ENCODE measurements around the gene PEX11A. TPM values are rescaled to one million over a fixed set of nuclear protein-coding genes. Genes with fewer than 3 reads are reported as not detected.
"Not testable (repeated sequence)": the region's sequence is repeated elsewhere in the genome, so short reads cannot be mapped to it uniquely, and the experiment has no call there.

The PEX11A gene
- total RNA-seq, 4 donors from 2014 or later: 6.7 to 12.2 (median 8.8) TPM

DNA sequence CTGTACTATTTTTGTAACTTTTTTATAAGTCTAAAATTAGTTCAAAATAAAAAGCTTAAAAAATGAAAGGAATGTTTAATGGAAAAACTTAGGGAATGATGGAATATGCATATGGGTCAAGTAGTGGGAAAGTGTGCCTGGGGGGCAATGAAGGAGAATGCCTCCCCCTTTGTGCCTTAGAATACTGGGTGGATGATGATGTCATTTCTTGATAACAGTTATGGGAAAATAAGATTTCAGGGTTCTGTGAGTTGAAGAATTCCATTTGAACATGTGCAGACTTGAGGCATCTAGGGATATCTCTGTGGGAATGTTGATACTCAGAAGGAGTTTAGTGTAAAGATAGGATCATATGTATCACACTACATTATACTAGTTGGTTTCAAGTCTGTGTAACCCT is 13.9 kb upstream of the PEX11A start:
- no peak for DNase-seq (ENCODE audit: low spot score in 2 of 2)
- H3K4me3 ChIP-seq (ENCODE audit: low read depth, poor library complexity, severe bottlenecking): no peak overlapping the region
- TF ChIP-seq CTCF (IDR thresholded peaks at IDR 0.05) (no peak), POLR2A (IDR thresholded peaks at IDR 0.05) (no peak)
- intact Hi-C loops (cut with DNase I; ENCODE audit: low total_unique reads): no loop called here

DNA sequence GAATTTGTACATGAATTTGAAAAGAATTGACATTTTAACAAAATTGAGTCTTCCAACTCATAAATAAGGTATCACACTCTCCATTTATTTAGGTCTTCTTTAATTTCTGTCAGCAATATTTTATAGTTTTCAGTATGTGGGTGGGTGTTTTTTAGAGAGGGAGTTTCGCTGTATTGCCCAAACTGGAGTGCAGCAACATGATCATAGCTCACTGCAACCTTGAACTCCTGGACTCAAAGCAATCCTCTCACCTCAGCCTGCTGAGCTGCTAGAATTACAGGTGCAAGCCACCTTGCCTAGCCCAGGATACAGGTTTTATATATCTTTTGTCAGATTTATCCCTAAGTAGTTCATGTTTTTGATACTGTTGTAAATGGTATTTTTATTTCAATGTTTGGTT is 4.6 kb upstream of the PEX11A start:
- TF ChIP-seq CTCF (IDR thresholded peaks at IDR 0.05) (no peak), POLR2A (IDR thresholded peaks at IDR 0.05) (no peak)
- H3K4me3 ChIP-seq (ENCODE audit: low read depth, poor library complexity, severe bottlenecking): no peak overlapping the region
- DNase-seq (ENCODE audit: low spot score in 2 of 2): no peak
- intact Hi-C loops (cut with DNase I; ENCODE audit: low total_unique reads): no loop called here
- 92% methylated on average over 1 of the region's 1 CpG for WGBS, 2 donors

GRCh38 chr15:89693696-89694095 is 3.1 kb upstream of the PEX11A start:
- intact Hi-C loops (cut with DNase I; ENCODE audit: low total_unique reads): no loop called here
- DNase-seq (ENCODE audit: low spot score in 2 of 2): no peak
- whole genome bisulfite sequencing, 2 donors: 83 to 84% methylated on average over 1 of the region's 1 CpG
- TF ChIP-seq POLR2A (IDR thresholded peaks at IDR 0.05) (no peak), CTCF (IDR thresholded peaks at IDR 0.05) (no peak)
- H3K4me3 ChIP-seq (ENCODE audit: low read depth, poor library complexity, severe bottlenecking): no peak overlapping the region

DNA sequence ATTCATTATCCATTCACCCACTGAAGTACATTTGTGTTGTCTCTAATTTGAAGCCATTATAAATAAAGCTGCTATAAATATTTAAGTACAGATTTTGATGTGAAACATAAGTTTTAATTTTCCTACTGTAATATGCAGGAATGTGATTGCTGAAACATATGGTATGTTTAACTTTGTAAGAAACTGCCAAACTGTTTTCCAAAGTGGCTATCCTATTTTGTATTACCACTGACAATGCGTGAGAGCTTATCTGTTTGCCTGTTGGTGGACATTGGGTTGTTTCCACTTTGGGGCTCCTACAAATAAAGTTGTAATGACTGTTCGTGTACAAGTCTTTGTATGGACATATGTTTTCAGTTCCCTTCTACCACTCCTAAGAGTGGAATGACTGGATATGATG is 2.5 kb upstream of the PEX11A start:
- TF ChIP-seq CTCF (IDR thresholded peaks at IDR 0.05): no peak
- TF ChIP-seq POLR2A (IDR thresholded peaks at IDR 0.05): no peak
- intact Hi-C loops (cut with DNase I; ENCODE audit: low total_unique reads): no loop called here
- WGBS, 2 donors: 64 to 80% methylated on average over 2 of the region's 2 CpGs
- H3K4me3 ChIP-seq (ENCODE audit: low read depth, poor library complexity, severe bottlenecking): no peak overlapping the region
- no peak for DNase-seq (ENCODE audit: low spot score in 2 of 2)

DNA sequence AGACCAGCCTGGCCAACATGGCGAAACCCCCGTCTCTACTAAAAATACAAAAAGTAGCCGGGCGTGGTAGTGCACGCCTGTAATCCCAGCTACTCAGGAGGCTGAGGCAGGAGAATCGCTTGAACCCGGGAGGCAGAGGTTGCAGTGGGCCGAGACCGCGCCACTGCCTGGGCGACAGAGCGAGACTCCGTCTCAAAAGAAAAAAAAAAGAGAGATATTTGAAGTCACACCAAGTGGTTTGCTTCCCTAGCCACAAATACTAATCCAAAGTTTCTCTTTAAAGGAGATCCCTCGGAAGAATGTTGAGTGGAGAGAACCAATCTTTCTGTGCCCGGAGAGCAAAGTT is 651 bp downstream of the PEX11A start:
- DNase-seq (ENCODE audit: low spot score in 2 of 2); intact Hi-C loops (cut with DNase I; ENCODE audit: low total_unique reads): not testable (repeated sequence)
- H3K4me3 ChIP-seq (ENCODE audit: low read depth, poor library complexity, severe bottlenecking): peak overlapping the region; percentile 61
- 42 to 49% methylated on average over 15 of the region's 15 CpGs for whole genome bisulfite sequencing, 2 donors

GRCh38 chr15:89686522-89686921 is 4.0 kb downstream of the PEX11A start:
- DNase-seq (ENCODE audit: low spot score in 2 of 2): no peak
- intact Hi-C loops (cut with DNase I; ENCODE audit: low total_unique reads): no loop called here
- TF ChIP-seq CTCF (IDR thresholded peaks at IDR 0.05) (no peak), POLR2A (IDR thresholded peaks at IDR 0.05) (no peak)
- no peak overlapping the region for H3K4me3 ChIP-seq (ENCODE audit: low read depth, poor library complexity, severe bottlenecking)

Data from lower leg skin (tissue), 4 donors.